IPS-20b (cell line): ENCODE results near the gene EMP1.
"Not testable (repeated sequence)": the region's sequence is repeated elsewhere in the genome, so short reads cannot be mapped to it uniquely, and the experiment has no call there.

Source experiments
- H3K27ac ChIP-seq: one replicate; pipeline ENCODE4 v1.5.1; 2013; ENCODE audit warnings: low read length
- H3K27me3 ChIP-seq: 2 replicates; pipeline ENCODE4 v1.6.1; 2013; ENCODE audit warnings: mild to moderate bottlenecking, low read length, inconsistent platforms; ENCODE audit not compliant: insufficient read depth
- H3K36me3 ChIP-seq: 2 replicates; pipeline ENCODE4 v1.6.1; 2013; ENCODE audit warnings: low read depth, mild to moderate bottlenecking, inconsistent platforms, low read length, moderate library complexity; ENCODE audit not compliant: insufficient read depth
- H3K4me1 ChIP-seq: 2 replicates; pipeline ENCODE4 v1.6.1; 2013; ENCODE audit warnings: mild to moderate bottlenecking, control low read depth, inconsistent platforms, low read length, moderate library complexity; ENCODE audit not compliant: insufficient read depth
- H3K4me3 ChIP-seq: 2 replicates; pipeline ENCODE4 v1.5.1; 2013; ENCODE audit warnings: mild to moderate bottlenecking, low read length, inconsistent platforms
- H3K9ac ChIP-seq: 2 replicates; pipeline ENCODE4 v1.6.1; 2013; ENCODE audit warnings: low read depth, mild to moderate bottlenecking, inconsistent platforms, low read length, moderate library complexity
- H3K9me3 ChIP-seq: 2 replicates; pipeline ENCODE4 v1.6.1; 2013; ENCODE audit warnings: mild to moderate bottlenecking, low read depth, low read length, inconsistent platforms; ENCODE audit not compliant: insufficient read depth

The EMP1 gene

GRCh38 chr12:13253966-13254760 is 57.6 kb downstream of the EMP1 start:
- H3K4me3 ChIP-seq: no peak overlapping the region
- no peak overlapping the region for H3K27ac ChIP-seq
- H3K36me3 ChIP-seq: no peaks in the 10 kb centered on the region
- peaks cover 20% of the 10 kb centered on the region; the same call in 1 of the 2 replicates for H3K4me1 ChIP-seq
- H3K9me3 ChIP-seq: no peaks in the 10 kb centered on the region
- H3K9ac ChIP-seq: no peak overlapping the region
- H3K27me3 ChIP-seq: no peaks in the 10 kb centered on the region

- Histone ChIP-seq H3K4me1 (peaks cover 20% of the 10 kb centered on the region; the same call in 1 of the 2 replicates), H3K9ac (peak overlapping the region; percentile 64; the same call in 1 of the 2 replicates), H3K27me3 (no peaks in the 10 kb centered on the region), H3K9me3 (no peaks in the 10 kb centered on the region), H3K27ac (peak overlapping the region; percentile 80), H3K36me3 (no peaks in the 10 kb centered on the region), H3K4me3 (peak overlapping the region; percentile 56; the same call in 1 of the 2 replicates)
Observed at GRCh38 chr12:13255792-13256691, 59.5 kb downstream of the EMP1 start.

GRCh38 chr12:13256692-13257045 is 60.1 kb downstream of the EMP1 start:
- peak overlapping the region; percentile 64; the same call in 1 of the 2 replicates for H3K9ac ChIP-seq
- H3K27ac ChIP-seq: peak overlapping the region; percentile 80
- no peaks in the 10 kb centered on the region for H3K36me3 ChIP-seq
- H3K4me3 ChIP-seq: no peak overlapping the region; the same call in 1 of the 2 replicates
- no peaks in the 10 kb centered on the region for H3K9me3 ChIP-seq
- peaks cover 20% of the 10 kb centered on the region; the same call in 1 of the 2 replicates for H3K4me1 ChIP-seq
- H3K27me3 ChIP-seq: no peaks in the 10 kb centered on the region

- no peak overlapping the region for H3K27ac ChIP-seq
- H3K4me3 ChIP-seq: no peak overlapping the region
- no peaks in the 10 kb centered on the region for H3K27me3 ChIP-seq
- no peaks in the 10 kb centered on the region for H3K36me3 ChIP-seq
- H3K4me1 ChIP-seq: peaks cover 20% of the 10 kb centered on the region; the same call in 1 of the 2 replicates
- H3K9ac ChIP-seq: no peak overlapping the region
- H3K9me3 ChIP-seq: no peaks in the 10 kb centered on the region
Observed at GRCh38 chr12:13257356-13257875, 60.9 kb downstream of the EMP1 start.

- no peaks in the 10 kb centered on the region for H3K9me3 ChIP-seq
Observed at GRCh38 chr12:13258197-13258596, 61.7 kb downstream of the EMP1 start.

GRCh38 chr12:13258717-13259119 is 62.2 kb downstream of the EMP1 start:
- Histone ChIP-seq H3K9ac (no peak overlapping the region), H3K27me3 (no peaks in the 10 kb centered on the region), H3K4me3 (no peak overlapping the region), H3K4me1 (peaks cover 20% of the 10 kb centered on the region; the same call in 1 of the 2 replicates), H3K36me3 (no peaks in the 10 kb centered on the region), H3K27ac (no peak overlapping the region), H3K9me3 (no peaks in the 10 kb centered on the region)

More at GRCh38 chr12:13258197-13258596, 61.7 kb downstream of the EMP1 start:
- Histone ChIP-seq H3K4me3 (no peak overlapping the region), H3K27ac (no peak overlapping the region), H3K9ac (no peak overlapping the region), H3K27me3 (no peaks in the 10 kb centered on the region), H3K4me1 (peaks cover 20% of the 10 kb centered on the region; the same call in 1 of the 2 replicates), H3K36me3 (no peaks in the 10 kb centered on the region)

GRCh38 chr12:13259625-13260024 is 63.1 kb downstream of the EMP1 start:
- not testable (repeated sequence) for H3K27me3 ChIP-seq, H3K9me3 ChIP-seq, H3K4me3 ChIP-seq, H3K27ac ChIP-seq, H3K36me3 ChIP-seq, H3K9ac ChIP-seq
- H3K4me1 ChIP-seq: peaks cover 12% of the 10 kb centered on the region; the same call in 1 of the 2 replicates

GRCh38 chr12:13267826-13268225 is 71.3 kb downstream of the EMP1 start:
- H3K4me3 ChIP-seq, H3K4me1 ChIP-seq, H3K9me3 ChIP-seq, H3K9ac ChIP-seq, H3K27me3 ChIP-seq, H3K27ac ChIP-seq, H3K36me3 ChIP-seq: not testable (repeated sequence)

- no peaks in the 10 kb centered on the region for H3K9me3 ChIP-seq
- no peak overlapping the region for H3K9ac ChIP-seq
- no peak overlapping the region for H3K27ac ChIP-seq
- H3K36me3 ChIP-seq: no peaks in the 10 kb centered on the region
- H3K4me3 ChIP-seq: no peak overlapping the region
- H3K27me3 ChIP-seq: no peaks in the 10 kb centered on the region
- H3K4me1 ChIP-seq: peaks cover 9% of the 10 kb centered on the region; the same call in 1 of the 2 replicates
Observed at GRCh38 chr12:13268581-13268980, 72.1 kb downstream of the EMP1 start.
